GM11168 (cell line): ENCODE measurements around the gene CCDC91.

ENCODE experiments used
- in situ Hi-C: fragments of 300-500 bp; cut with MboI; formaldehyde crosslinking; loops from one replicate; pipeline ENCODE4 v1.12.0; 2022; ENCODE audit warnings: low sequenced_read_pairs; ENCODE audit not compliant: unreplicated experiment

Gene CCDC91

DNA sequence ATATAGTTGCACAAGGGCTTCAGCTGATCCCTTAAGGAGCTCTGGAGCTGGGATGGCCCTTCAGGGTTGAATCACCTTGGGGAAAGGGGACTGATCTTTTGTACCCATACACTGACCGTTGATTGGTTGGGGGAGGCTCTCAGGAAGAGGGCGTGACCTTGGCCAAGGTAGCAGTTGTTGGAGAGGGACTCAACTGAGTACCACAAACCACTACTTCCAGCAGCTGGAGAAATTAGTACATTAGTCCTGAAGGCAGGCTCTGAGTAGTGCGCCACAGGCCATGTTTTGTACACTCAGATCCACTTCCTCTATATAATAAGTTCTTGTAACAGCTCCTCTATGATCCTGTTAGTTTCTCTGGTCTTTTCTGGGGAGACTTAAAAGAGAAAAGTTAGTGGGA is 317.6 kb downstream of the CCDC91 start:
- in situ Hi-C loops, result no loop called here

DNA sequence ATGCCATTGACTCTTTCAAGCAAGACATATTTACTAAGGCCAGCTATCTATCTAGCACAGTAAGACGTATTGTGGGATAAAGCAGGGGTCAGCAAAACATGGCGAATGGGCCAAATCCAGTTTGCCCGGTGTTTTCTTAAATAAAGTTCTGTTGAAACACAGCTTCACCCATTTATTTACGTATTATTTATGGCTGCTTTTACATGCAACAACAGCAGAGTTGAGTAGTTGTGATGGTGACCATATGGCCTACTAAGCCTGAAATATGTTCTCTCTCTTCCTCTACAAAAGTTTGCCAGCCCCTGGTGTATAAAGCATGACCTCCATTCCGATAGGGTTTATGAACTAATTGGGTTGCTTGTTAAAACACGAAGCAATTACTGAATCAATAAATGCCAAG is 322.1 kb downstream of the CCDC91 start:
- in situ Hi-C loops, result no loop called here

DNA sequence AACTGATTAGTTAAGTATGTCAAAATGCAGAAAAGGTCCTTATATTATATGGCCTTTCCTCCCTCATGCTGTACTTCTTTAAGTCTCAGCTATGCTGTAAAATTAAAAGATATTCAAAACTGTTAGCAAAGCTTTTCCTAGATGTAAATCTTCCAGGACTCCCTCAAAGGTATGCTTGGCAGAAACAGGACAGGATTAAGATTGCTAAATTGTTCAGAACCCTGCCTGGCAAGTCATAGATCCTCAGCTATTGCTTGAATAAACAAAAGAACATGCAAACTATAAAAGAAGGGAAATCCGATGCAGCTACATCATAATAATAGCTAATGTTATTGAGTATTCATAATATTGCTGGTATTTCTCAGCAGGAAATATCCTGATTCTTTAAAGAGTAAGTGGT is 322.6 kb downstream of the CCDC91 start:
- in situ Hi-C loops, result no loop called here

DNA sequence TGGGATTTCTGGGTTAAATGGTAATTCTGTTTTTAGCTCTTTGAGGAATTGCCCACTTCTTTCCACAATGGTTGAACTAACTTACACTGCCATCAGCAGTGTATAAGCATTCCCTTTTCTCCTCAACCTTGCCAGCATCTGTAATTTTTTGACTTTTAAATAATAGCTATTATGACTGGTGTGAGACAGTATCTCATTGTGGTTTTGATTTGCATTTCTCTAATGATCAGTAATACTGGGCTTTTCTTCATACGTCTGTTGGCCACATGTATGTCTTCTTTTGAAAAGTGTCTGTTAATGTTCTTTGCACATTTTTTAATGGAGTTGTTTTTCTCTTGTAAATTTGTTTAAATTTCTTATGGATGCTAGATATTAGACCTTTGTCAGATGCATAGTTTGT is 323.7 kb downstream of the CCDC91 start:
- in situ Hi-C loops, result no loop called here

DNA sequence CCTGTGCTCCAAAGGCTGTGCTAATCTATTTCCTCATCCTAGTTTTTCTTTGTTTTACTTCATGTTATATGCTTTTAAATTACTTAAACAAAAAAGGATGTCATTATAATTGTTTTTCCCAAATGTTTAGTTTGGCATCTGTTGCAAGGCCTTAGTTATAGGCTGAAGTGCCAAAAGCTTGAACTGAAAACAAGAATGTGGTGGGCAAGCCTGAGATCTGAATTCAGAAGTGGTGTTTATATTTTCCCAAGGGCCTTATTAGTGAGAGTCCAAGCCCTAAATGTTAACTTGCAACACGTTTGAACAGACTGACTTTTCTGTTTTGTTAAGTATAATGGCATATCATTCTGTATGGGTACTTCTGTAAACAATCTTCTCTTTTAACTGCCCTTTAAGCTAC is 326.8 kb downstream of the CCDC91 start:
- in situ Hi-C loops, result no loop called here

DNA sequence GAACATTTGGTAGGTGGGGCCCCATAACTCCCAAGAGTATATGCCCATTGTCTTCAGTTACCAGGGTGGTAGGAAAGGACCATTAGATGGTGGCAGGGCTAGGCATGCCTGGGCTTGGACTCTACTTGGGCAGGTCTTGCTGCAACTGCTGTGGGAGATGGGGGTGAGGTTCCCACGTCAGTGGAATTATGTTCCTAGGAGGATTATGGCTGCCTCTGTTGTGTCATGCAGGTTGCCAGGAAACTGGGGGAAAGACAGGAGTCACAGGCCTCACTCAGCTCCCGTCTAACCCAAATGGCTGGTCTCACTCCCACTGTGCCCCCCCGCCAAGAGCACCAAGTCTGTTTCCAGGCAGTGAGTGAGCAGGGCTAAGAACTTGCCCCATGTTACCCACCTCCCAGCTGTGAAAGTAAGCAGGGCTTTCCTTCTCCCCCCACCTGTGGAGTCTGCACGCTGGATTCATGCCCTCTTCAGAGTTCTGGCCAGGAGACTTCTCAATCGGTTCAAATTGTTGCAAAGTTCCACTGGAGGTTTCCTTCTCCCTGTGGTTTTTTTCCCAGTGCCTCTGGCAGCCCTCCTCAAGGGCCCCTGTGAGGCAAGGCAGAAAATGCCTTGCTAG is 337.5 kb downstream of the CCDC91 start:
- in situ Hi-C loops, result no loop called here

DNA sequence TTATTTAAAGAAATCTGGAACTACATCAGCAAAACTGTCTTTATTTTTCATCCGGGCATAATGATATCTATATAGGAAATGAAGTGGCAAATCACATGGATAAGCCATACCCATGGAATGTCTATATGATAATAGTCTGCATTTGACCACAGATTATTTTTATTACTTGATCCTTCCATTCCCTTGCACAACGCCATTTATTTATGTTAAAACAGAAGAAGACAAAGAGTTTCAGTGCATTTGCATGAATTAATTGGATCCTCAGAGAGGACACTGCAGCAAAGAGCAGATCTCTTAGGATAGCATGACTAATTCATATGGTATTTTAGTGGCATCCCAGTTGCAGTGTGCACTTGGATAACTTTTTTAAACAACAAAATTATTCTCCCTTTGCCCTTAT is 345.0 kb downstream of the CCDC91 start:
- in situ Hi-C loops, result no loop called here

DNA sequence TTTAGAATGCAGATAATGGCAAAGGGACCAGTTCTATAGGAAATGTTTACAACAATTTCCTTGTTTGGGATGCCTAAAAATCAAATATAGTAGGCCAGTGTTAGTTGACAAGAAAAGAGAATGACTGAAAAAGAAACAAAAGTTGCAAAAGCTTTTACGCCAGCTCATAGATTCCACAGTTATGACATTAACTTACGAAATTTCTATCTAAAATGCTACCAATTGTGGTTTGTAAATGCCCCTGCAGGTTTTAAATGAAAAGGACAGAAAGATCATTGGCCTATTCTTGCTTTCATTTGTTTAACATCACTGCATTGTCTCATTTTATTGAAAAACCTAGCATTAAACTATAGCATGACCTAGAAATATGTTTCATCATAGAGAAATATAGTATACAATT is 345.8 kb downstream of the CCDC91 start:
- in situ Hi-C loops, result no loop called here

DNA sequence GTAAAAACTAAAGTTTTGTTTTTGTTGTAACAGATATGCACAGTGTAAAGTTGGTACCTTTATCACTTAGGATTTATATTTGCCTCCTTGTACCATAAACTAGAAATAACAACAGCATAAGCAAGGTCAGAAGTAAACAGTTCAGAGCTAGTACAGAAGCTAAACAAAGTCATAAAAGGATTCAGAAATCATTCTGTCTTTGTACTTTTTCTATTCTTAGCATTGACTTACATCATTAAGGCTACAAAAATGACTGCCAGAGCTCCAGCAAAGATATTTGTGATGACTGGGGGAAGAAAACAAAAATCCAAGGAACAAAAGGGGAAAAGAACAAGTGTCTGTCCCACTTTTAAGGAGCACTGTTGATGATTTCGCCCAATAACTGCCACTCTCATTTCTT is 347.2 kb downstream of the CCDC91 start:
- in situ Hi-C loops, result no loop called here

DNA sequence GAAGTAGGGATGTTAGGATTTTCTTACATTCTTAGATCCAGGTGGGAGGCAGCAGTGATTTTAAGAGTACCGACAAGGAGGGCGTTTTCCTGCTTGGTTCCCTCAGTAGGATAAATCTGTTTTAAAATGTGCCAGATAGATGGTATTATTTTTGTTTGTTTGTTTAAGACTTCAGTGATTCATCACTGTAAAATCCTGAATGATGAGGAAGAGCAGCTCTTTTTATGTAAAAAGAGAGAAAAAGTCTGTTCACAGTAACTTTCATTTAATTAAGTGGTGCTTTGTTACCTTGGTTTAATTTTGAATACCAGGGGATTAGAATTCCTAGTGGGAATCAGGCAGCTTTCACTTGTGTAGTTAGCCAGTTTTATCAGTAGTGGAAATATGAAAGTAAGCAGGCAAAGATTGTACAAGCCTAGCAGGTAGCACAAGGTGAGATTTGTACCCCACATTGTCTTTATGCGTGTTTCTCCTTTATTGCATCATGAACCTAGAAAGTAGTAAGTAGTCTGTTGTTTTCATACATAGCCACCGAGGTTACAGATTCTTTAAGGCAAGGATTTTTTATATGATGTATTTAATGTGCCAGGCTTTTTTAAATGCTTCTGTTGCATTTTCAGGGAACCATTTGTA is 349.6 kb downstream of the CCDC91 start:
- in situ Hi-C loops, result no loop called here

DNA sequence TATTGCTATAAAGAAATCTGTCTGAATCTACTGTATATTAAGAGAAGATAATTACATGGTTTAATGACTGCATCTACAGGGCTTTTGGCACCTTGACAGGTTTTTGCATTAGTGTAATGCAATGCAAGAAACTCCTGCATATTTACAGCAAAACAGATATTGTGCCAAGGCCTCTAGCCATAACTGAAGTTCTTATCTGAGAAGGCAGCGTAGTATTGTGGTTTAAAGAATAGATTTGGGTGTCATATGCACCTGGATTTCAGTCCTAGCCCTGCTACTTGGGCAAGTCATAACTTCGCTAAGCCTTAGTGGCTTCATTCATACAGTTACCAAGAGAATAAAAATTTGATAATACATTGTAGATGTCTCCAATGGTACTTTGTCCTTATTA is 350.1 kb downstream of the CCDC91 start:
- in situ Hi-C loops, result no loop called here

DNA sequence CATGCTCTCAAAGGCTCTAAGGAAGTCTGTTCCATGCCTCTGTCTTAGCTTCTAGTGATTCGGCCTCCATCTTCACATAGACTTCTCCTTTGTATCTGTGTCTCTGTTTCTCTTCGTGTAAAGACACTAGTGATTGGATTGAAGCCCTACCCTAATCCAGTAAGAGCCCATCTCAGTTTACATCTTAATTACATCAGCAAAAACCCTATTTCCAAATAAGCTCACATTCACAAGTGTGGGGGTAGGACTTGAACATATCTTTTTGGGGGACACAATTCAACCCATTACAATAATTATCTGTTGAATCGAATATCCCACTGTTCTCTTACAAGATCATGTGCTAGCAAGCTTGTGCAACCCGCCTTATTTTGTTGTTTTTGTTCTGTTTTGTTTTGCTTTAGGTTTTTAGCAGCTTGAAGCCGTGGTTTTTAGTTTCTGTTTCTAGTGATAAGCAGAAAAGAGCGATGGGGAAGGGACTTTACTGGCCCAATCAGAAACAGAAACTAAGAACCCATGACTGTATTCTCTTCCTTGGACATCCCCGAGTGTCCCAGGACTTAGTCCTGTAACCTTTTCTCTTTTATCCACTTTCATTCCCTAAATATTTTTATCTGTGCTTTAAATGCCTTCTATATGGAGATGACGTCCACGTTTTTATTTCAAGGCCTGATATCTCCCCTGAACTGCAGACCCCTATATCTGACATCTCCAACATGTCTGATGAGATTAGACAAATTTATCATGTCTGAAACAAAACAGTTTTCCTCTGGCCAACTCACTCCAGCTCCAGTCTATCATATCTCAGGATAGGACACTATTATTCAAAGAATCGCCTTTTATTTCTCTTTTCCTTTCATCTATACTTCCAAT is 353.0 kb downstream of the CCDC91 start:
- in situ Hi-C loops, result no loop called here

DNA sequence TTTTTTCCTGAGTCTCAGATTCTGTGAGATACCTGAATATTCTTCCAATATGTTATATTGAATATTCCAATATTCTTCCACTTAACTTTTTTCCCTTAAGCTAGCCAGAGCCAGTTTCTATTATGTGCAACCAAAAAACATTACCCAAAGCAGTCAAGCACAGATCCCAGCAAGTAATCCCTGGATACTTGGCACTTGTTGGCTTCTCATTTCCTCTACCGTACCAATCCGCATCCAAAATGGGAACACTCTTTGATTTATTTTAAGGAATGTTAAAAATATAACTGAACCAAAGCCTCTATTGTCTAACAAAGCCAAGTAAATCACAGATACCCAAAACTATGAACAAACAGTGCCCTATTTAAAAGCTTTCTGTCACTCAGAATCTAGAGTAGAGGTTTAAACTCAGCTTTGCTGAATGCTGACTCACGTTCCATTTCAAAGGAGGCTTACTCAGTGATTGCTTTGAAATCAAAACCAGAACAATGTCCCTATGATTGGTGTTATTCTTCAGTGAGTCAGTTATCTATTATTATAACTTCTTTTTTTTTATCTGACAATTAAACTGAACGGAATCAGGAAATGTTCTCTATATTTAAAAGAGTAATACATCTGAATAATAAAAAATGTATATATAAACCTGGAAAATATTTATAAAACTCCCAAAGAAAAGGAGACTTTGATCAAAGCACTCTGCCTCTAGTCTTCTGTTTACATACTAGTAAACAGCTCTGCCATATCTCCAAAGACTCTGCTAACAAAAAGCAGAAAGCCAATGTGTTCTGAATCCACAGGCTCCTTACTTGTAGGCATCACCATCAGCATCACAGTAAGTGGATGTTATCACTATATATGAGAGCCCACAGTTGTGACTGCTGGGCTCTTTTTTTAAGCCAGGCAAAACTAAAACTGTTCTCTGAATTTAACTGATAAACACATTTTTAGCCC is 360.8 kb downstream of the CCDC91 start:
- in situ Hi-C loops, result no loop called here

DNA sequence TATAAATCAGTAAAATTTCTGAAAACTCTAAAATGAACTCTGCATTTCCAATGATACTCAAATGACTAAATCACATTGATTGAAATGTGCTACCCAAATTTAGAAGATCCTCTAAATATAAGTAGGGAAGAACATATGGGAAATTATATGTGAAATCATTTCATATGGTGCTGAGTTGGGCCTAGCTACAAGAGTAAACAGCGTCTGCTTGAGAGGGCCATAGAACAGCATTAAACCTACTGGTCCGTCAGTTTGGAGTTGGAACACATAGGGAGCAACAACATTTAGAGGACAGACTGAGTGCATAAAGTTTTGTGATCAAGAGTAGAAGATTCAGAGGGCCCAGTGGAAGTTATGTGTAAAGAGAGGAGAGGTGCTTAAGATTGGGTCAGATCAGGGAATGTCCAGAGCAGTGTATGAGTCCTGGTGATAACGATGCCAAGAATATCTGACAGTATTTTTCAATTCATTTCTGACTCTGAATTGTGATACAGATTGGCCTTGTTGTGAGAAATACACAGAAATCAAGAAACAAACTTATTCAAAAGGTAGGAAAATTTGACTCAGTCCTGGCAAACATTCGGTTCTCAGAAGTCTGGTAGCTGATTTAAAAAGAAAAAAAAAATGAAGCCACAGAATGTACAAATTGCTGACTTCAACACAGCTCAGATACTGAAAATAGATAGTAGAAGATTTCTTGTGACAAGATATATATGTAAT is 362.2 kb downstream of the CCDC91 start:
- in situ Hi-C loops, result no loop called here

DNA sequence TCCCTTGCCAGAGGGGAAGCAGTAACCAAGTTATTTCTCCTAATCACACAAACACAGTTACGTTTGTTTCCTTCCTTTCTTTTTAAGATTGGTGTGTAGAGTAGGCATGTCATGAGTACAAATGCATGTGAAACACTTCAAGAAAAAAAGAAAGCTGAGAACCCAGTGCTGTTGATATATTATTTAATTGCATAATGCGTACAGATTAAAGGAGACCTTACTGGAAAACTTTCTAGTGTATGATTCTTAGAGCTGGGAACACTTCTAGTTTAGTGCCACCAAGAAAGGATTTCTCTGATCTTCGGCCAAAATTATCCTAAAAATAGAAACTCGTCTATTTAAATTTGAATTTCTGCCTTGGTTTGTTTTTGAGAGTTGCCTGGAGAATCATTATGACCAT is 365.5 kb downstream of the CCDC91 start:
- in situ Hi-C loops, result no loop called here

DNA sequence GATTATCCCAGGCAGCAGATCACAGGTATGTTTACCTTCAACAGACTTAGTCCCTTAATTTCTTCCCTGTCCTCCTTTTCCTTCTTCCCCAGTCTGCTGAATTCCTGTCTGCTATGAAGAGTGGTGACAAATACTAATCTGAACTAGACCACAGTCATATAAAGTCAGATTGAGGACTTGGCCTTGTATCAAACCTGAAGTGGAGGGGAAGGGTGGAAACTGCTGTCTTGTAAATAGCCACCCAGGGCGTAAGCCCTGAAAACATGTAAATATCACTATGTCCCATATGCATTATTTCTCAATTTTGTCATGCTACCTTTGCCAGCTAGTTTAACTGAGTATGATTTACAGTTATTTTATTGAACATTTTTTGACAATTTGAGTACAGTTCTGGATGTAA is 368.0 kb downstream of the CCDC91 start:
- in situ Hi-C loops, result no loop called here

DNA sequence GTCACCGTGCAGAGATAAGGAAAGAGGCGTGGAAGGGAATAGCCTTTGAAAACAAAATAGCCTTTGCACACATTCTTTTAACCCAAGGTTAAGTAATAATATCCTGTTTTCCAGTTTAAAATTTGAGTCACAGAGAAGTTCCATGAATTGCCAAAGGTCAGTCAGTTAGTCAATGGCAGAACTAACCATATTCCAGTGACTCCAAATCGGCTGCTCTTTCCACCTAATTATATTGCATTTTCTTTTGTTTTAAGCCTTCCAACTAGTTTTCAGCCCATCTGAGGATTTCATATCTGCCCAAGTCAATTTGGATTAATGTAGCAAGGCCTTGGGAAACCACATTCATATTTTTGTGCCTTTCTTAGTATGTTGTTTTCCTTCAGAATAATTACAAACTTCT is 373.0 kb downstream of the CCDC91 start:
- in situ Hi-C loops, result no loop called here

DNA sequence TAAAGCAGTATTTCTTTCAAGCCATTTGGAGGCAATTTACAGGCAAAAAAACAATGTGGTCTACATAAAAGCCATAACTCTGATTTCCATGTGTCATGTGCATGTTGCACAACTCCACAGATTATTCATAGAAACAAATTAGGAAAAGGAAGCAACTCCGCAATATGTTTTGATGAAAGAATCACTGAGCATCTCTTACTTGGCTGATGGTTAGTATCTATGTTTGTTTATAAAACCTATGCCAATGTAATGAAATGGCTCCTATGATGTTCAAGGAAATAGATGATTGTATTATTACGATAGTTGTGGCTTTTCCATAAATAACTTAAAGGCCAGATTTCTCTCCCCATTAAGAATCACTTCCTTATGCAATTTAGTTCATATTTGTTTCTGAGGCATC is 373.7 kb downstream of the CCDC91 start:
- in situ Hi-C loops, result no loop called here

DNA sequence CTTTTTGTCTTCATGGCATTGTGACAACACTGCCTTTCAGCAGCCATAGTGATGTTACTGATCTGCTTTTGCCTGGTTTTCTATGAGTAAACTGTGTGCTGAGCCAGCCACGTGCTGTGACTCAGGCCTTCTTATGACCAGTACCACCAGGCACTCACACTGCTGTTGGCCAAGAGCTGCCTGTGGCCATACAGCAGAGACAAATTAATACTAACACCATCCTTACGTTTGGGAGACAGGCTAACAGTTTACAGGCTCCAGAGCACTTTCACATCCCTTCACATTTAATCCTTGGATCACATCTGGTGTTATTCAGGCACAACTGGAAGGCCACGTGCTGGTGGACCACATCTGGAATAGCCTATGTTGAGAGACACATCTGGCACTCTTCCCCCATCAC is 377.9 kb downstream of the CCDC91 start:
- in situ Hi-C loops, result no loop called here

DNA sequence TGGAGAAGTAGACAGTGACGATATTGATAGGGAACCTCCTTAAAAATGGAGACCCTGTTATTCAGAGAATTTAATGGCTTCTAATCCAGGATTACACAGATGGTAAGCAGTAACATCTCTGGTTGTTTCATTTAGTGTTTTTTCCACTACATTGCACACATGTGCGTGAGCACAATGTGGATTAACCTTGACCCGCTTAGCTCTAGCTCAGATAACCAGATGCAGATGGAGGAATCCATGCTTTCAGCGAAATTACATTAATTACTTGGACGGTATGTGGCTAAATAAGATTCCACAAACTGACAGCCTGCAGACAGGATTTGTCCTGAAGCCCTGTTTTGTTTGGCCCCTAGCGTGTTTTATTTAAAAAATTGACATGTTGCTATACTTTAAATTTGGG is 378.4 kb downstream of the CCDC91 start:
- in situ Hi-C loops, result no loop called here
